ENCODE results near the gene PRX. TPM values are rescaled to one million over a fixed set of nuclear protein-coding genes. Genes with fewer than 3 reads are reported as not detected.

PRX gene
- polyA plus RNA-seq, 4 donors: 0.45 to 3.1 (median 1.3) TPM

GRCh38 chr19:40365010-40365409 lies 48.2 kb downstream of the PRX start:
- H3K4me3 ChIP-seq (ENCODE audit: low read depth in 1 of 3, low read length in 3 of 3): peak overlapping the region in 1 of 3 donors; percentile 54
- WGBS, 3 donors: 61 to 86% (median 70%) methylated on average over 3 of the region's 3 CpGs
- H3K4me1 ChIP-seq (ENCODE audit: control insufficient read depth in 3 of 3, insufficient read depth in 2 of 3, low read depth in 1 of 3, low read length in 2 of 3): peaks cover 0 to 10% (median 0%) of the 10 kb centered on the region in 3 donors
- H3K27me3 ChIP-seq (ENCODE audit: control insufficient read depth in 3 of 3, insufficient read depth in 3 of 3, low read length in 3 of 3): no peaks in the 10 kb centered on the region
- H3K9me3 ChIP-seq (ENCODE audit: control insufficient read depth in 2 of 2, insufficient read depth in 1 of 2, low read depth in 1 of 2, low read length in 1 of 2): no peaks in the 10 kb centered on the region
- no peak for DNase-seq
- H3K27ac ChIP-seq (ENCODE audit: low read depth in 1 of 3, low read length in 2 of 3): no peak overlapping the region
- FAIRE-seq: no peak
- peaks cover 4 to 47% (median 7%) of the 10 kb centered on the region in 3 donors for H3K36me3 ChIP-seq (ENCODE audit: control insufficient read depth in 3 of 3, insufficient read depth in 2 of 3, low read depth in 1 of 3, low read length in 3 of 3)

GRCh38 chr19:40363069-40363468 lies 50.1 kb downstream of the PRX start:
- Histone ChIP-seq H3K9me3 (ENCODE audit: control insufficient read depth in 2 of 2, insufficient read depth in 1 of 2, low read depth in 1 of 2, low read length in 1 of 2) (no peaks in the 10 kb centered on the region), H3K4me1 (ENCODE audit: control insufficient read depth in 3 of 3, insufficient read depth in 2 of 3, low read depth in 1 of 3, low read length in 2 of 3) (peaks cover 0 to 10% (median 0%) of the 10 kb centered on the region in 3 donors), H3K27ac (ENCODE audit: low read depth in 1 of 3, low read length in 2 of 3) (no peak overlapping the region), H3K27me3 (ENCODE audit: control insufficient read depth in 3 of 3, insufficient read depth in 3 of 3, low read length in 3 of 3) (no peaks in the 10 kb centered on the region), H3K4me3 (ENCODE audit: low read depth in 1 of 3, low read length in 3 of 3) (no peak overlapping the region), H3K36me3 (ENCODE audit: control insufficient read depth in 3 of 3, insufficient read depth in 2 of 3, low read depth in 1 of 3, low read length in 3 of 3) (peaks cover 4 to 45% (median 7%) of the 10 kb centered on the region in 3 donors)
- FAIRE-seq: no peak
- no peak for DNase-seq
- 74 to 90% (median 76%) methylated on average over 5 of the region's 5 CpGs for WGBS, 3 donors

DNA sequence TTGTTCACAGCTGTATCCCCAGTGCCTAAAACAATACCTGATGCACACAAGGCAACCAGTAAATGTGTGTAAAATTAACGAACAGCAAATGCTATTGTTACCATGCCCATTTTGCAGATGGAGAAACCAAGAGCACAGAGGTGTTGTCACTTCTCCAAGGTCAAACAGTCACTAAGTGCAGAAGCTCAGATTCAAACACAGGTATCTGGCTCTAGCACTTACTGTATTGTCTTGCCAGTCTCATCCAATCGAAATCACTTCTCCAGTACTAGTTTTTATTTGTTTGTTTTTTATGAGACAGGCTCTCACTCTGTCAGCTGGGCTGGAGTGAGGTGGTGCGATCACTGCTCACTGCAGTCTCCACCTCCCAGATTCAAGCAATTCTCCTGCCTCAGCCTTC lies 51.0 kb downstream of the PRX start:
- DNase-seq (no peak), FAIRE-seq (no peak)
- WGBS, 3 donors: 90 to 93% (median 92%) methylated on average over 3 of the region's 3 CpGs
- Histone ChIP-seq H3K27me3 (ENCODE audit: control insufficient read depth in 3 of 3, insufficient read depth in 3 of 3, low read length in 3 of 3) (no peaks in the 10 kb centered on the region), H3K4me1 (ENCODE audit: control insufficient read depth in 3 of 3, insufficient read depth in 2 of 3, low read depth in 1 of 3, low read length in 2 of 3) (peaks cover 0 to 10% (median 0%) of the 10 kb centered on the region in 3 donors), H3K36me3 (ENCODE audit: control insufficient read depth in 3 of 3, insufficient read depth in 2 of 3, low read depth in 1 of 3, low read length in 3 of 3) (peaks cover 0 to 41% (median 4%) of the 10 kb centered on the region in 3 donors), H3K4me3 (ENCODE audit: low read depth in 1 of 3, low read length in 3 of 3) (no peak overlapping the region), H3K9me3 (ENCODE audit: control insufficient read depth in 2 of 2, insufficient read depth in 1 of 2, low read depth in 1 of 2, low read length in 1 of 2) (no peaks in the 10 kb centered on the region), H3K27ac (ENCODE audit: low read depth in 1 of 3, low read length in 2 of 3) (no peak overlapping the region)

- Histone ChIP-seq H3K9me3 (ENCODE audit: control insufficient read depth in 2 of 2, insufficient read depth in 1 of 2, low read depth in 1 of 2, low read length in 1 of 2) (no peaks in the 10 kb centered on the region), H3K27me3 (ENCODE audit: control insufficient read depth in 3 of 3, insufficient read depth in 3 of 3, low read length in 3 of 3) (no peaks in the 10 kb centered on the region), H3K4me1 (ENCODE audit: control insufficient read depth in 3 of 3, insufficient read depth in 2 of 3, low read depth in 1 of 3, low read length in 2 of 3) (no peaks in the 10 kb centered on the region), H3K36me3 (ENCODE audit: control insufficient read depth in 3 of 3, insufficient read depth in 2 of 3, low read depth in 1 of 3, low read length in 3 of 3) (peaks cover 0 to 38% (median 0%) of the 10 kb centered on the region in 3 donors), H3K4me3 (ENCODE audit: low read depth in 1 of 3, low read length in 3 of 3) (no peak overlapping the region), H3K27ac (ENCODE audit: low read depth in 1 of 3, low read length in 2 of 3) (no peak overlapping the region)
- 89 to 93% (median 92%) methylated on average over 12 of the region's 12 CpGs for WGBS, 3 donors
- no peak for DNase-seq
- no peak for FAIRE-seq
Measured at GRCh38 chr19:40360708-40361241, 52.4 kb downstream of the PRX start.

DNA sequence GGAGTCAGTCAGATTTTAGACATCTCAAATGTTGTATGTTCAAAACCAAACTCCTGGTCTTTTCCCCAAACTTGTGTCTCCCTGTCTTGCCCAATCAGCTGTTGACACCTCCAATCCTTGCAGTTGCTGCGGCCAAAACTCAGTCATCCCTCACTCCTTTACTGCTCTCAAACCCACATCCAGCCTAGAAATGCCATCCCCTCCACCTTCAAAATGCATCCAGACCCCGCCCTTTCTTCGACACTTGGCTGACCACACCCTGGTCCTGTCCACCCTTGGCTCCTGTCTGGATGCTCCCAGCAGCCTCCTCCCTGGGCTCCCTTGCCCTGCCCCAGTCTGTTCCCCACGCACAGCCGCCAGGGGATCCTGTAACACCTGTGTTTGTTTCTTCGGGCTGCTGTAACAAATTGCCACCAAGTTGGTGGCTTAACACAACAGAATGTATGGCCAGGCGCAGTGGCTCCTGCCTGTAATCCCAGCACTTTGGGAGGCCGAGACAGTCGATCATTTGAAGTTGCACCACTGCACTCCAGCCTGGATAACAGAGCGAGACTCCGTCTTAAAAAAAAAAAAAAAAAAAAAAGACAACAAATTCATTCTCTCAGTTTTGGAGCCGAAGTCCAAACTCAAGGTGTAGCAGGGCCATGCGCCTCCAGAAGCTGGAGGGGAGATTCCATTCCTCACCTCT lies 53.0 kb downstream of the PRX start:
- 80 to 89% (median 85%) methylated on average over 13 of the region's 13 CpGs for WGBS, 3 donors
- no peak for FAIRE-seq
- Histone ChIP-seq H3K36me3 (ENCODE audit: control insufficient read depth in 3 of 3, insufficient read depth in 2 of 3, low read depth in 1 of 3, low read length in 3 of 3) (peaks cover 0 to 40% (median 0%) of the 10 kb centered on the region in 3 donors), H3K27ac (ENCODE audit: low read depth in 1 of 3, low read length in 2 of 3) (no peak overlapping the region), H3K4me1 (ENCODE audit: control insufficient read depth in 3 of 3, insufficient read depth in 2 of 3, low read depth in 1 of 3, low read length in 2 of 3) (no peaks in the 10 kb centered on the region), H3K4me3 (ENCODE audit: low read depth in 1 of 3, low read length in 3 of 3) (no peak overlapping the region), H3K27me3 (ENCODE audit: control insufficient read depth in 3 of 3, insufficient read depth in 3 of 3, low read length in 3 of 3) (no peaks in the 10 kb centered on the region), H3K9me3 (ENCODE audit: control insufficient read depth in 2 of 2, insufficient read depth in 1 of 2, low read depth in 1 of 2, low read length in 1 of 2) (no peaks in the 10 kb centered on the region)
- no peak for DNase-seq

DNA sequence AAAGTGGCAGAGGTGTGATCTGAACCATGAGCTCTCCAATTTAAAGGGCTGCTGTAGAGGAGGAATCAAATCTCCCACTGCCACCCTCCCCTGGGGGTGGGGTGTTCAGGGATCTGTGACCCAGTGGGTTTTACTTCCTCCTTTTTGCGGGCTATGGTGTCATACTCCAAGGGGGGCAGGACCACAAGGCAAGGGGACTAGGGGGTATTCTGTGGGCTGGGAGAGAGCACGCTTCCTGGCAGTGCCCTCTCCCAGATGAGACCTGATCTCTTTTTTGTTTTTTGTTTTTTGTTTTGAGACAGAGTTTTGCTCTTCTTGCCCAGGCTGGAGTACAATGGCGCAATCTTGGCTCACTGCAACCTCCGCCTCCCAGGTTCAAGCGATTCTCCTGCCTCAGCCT lies 54.4 kb downstream of the PRX start:
- FAIRE-seq: no peak
- Histone ChIP-seq H3K4me1 (ENCODE audit: control insufficient read depth in 3 of 3, insufficient read depth in 2 of 3, low read depth in 1 of 3, low read length in 2 of 3) (no peaks in the 10 kb centered on the region), H3K27me3 (ENCODE audit: control insufficient read depth in 3 of 3, insufficient read depth in 3 of 3, low read length in 3 of 3) (no peaks in the 10 kb centered on the region), H3K9me3 (ENCODE audit: control insufficient read depth in 2 of 2, insufficient read depth in 1 of 2, low read depth in 1 of 2, low read length in 1 of 2) (no peaks in the 10 kb centered on the region), H3K27ac (ENCODE audit: low read depth in 1 of 3, low read length in 2 of 3) (no peak overlapping the region), H3K36me3 (ENCODE audit: control insufficient read depth in 3 of 3, insufficient read depth in 2 of 3, low read depth in 1 of 3, low read length in 3 of 3) (peaks cover 0 to 47% (median 0%) of the 10 kb centered on the region in 3 donors), H3K4me3 (ENCODE audit: low read depth in 1 of 3, low read length in 3 of 3) (no peak overlapping the region)
- 90 to 96% (median 94%) methylated on average over 4 to 5 of the region's 5 CpGs for WGBS, 3 donors
- no peak for DNase-seq

- H3K27me3 ChIP-seq (ENCODE audit: control insufficient read depth in 3 of 3, insufficient read depth in 3 of 3, low read length in 3 of 3): no peaks in the 10 kb centered on the region
- H3K4me1 ChIP-seq (ENCODE audit: control insufficient read depth in 3 of 3, insufficient read depth in 2 of 3, low read depth in 1 of 3, low read length in 2 of 3): no peaks in the 10 kb centered on the region
- FAIRE-seq: no peak
- H3K9me3 ChIP-seq (ENCODE audit: control insufficient read depth in 2 of 2, insufficient read depth in 1 of 2, low read depth in 1 of 2, low read length in 1 of 2): no peaks in the 10 kb centered on the region
- no peak overlapping the region for H3K4me3 ChIP-seq (ENCODE audit: low read depth in 1 of 3, low read length in 3 of 3)
- H3K27ac ChIP-seq (ENCODE audit: low read depth in 1 of 3, low read length in 2 of 3): no peak overlapping the region
- H3K36me3 ChIP-seq (ENCODE audit: control insufficient read depth in 3 of 3, insufficient read depth in 2 of 3, low read depth in 1 of 3, low read length in 3 of 3): peaks cover 0 to 45% (median 0%) of the 10 kb centered on the region in 3 donors
- WGBS, 3 donors: 78 to 93% (median 87%) methylated on average over 3 of the region's 3 CpGs
- DNase-seq: no peak
Measured at GRCh38 chr19:40357640-40358039, 55.5 kb downstream of the PRX start.

DNA sequence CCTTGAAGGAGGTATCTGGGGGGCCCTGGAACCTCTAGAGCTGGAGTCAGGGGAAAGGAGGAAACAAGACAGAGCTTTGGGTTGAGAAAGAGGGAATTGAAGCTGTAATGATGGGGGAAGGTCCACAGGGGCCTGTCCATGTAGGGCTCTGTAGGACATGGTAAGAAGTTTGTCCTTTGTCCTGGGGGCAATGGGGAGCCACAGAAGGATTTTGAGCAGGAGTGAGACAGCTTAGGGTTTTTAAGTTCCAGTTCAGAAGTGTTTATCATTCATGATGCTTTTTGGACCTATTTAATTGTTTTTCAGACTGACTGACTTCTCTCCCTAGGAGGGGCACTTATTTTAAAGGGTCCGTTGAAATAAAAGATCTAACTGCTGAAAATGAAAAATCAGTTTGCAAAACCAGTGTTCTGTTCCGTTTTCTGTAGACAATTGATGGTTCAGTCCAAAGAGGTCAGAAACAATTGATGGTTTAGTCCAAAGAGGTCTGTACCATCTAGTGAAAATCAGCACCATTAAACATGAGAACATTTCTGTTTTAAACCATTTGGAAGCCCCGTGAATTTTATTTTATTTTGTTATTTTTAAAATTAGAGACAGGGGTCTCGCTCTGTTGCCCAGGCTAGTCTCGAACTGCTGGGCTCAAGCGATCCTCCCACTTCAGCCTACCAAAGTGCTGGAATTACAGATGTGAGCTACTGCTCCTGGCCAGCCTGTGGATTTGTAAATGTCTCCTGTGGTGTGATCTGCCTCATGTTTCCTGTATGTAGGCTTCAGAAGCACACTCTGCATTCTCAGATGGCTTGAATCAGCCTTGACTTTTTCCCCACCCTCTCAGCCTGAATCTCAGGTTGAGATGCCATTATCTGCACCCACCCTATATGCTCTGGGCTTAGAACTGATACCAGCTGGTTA lies 56.2 kb downstream of the PRX start:
- 88 to 94% (median 93%) methylated on average over 6 of the region's 6 CpGs for WGBS, 3 donors
- no peaks in the 10 kb centered on the region for H3K9me3 ChIP-seq (ENCODE audit: control insufficient read depth in 2 of 2, insufficient read depth in 1 of 2, low read depth in 1 of 2, low read length in 1 of 2)
- no peak for DNase-seq
- H3K27me3 ChIP-seq (ENCODE audit: control insufficient read depth in 3 of 3, insufficient read depth in 3 of 3, low read length in 3 of 3): no peaks in the 10 kb centered on the region
- H3K27ac ChIP-seq (ENCODE audit: low read depth in 1 of 3, low read length in 2 of 3): no peak overlapping the region
- H3K4me3 ChIP-seq (ENCODE audit: low read depth in 1 of 3, low read length in 3 of 3): no peak overlapping the region
- peaks cover 0 to 43% (median 0%) of the 10 kb centered on the region in 3 donors for H3K36me3 ChIP-seq (ENCODE audit: control insufficient read depth in 3 of 3, insufficient read depth in 2 of 3, low read depth in 1 of 3, low read length in 3 of 3)
- no peaks in the 10 kb centered on the region for H3K4me1 ChIP-seq (ENCODE audit: control insufficient read depth in 3 of 3, insufficient read depth in 2 of 3, low read depth in 1 of 3, low read length in 2 of 3)
- FAIRE-seq: no peak

All from small intestine (tissue), 7 donors.